Common myeloid progenitor, CD34-positive (primary cell): ENCODE results near the gene TES.

Source experiments
- CTCF ChIA-PET: fragments of 350-600 bp; sonication (Branson Sonifier 250); formaldehyde crosslinking; loops from one replicate; lab custom pipeline; 2021; ENCODE audit warnings: antibody characterized with exemption; lab: Charles Lee
- POLR2A ChIA-PET: fragments of 350-600 bp; sonication (Branson Sonifier 250); formaldehyde crosslinking; loops from one replicate; lab custom pipeline; 2021; ENCODE audit warnings: antibody characterized with exemption; lab: Charles Lee
- DNase-seq, 3 donors: peaks; one replicate each; pipeline versions ENCODE4 v3.0.0 to v3.0.0-alpha.2; 2013
- H3K27ac ChIP-seq, 2 experiments: 1 replicate in 1 of 2; 2 replicates in 1 of 2; pipeline ENCODE4 v1.7.0; 2013; ENCODE audit warnings: inconsistent platforms in 2 of 2, low read length in 2 of 2, mild to moderate bottlenecking in 2 of 2, low read depth in 1 of 2, moderate library complexity in 1 of 2; ENCODE audit not compliant: severe bottlenecking in 2 of 2, insufficient read depth in 1 of 2, poor library complexity in 1 of 2
- H3K27me3 ChIP-seq, 5 experiments: replicated peaks in 2 of 5; 1 replicate in 3 of 5; 2 replicates in 2 of 5; pipeline versions ENCODE4 v1.6.1 to v1.7.0; 2013; ENCODE audit warnings: low read length in 4 of 5, mild to moderate bottlenecking in 2 of 5, moderate library complexity in 2 of 5, inconsistent platforms in 1 of 5; ENCODE audit not compliant: insufficient read depth in 5 of 5, control insufficient read depth in 4 of 5
- H3K36me3 ChIP-seq, 4 experiments: 1 replicate in 2 of 4; 2 replicates in 2 of 4; pipeline versions ENCODE4 v1.6.1 to v1.7.0; 2013; ENCODE audit warnings: low read length in 3 of 4, control low read depth in 1 of 4, mild to moderate bottlenecking in 1 of 4; ENCODE audit not compliant: control insufficient read depth in 4 of 4, insufficient read depth in 4 of 4
- H3K4me1 ChIP-seq, 4 experiments: 1 replicate in 3 of 4; 2 replicates in 1 of 4; pipeline versions ENCODE4 v1.6.1 to v1.7.1; 2013; ENCODE audit warnings: low read length in 3 of 4, mild to moderate bottlenecking in 3 of 4, control low read depth in 1 of 4, inconsistent platforms in 1 of 4, moderate library complexity in 1 of 4; ENCODE audit not compliant: control insufficient read depth in 4 of 4, insufficient read depth in 4 of 4; ENCODE audit errors: control extremely low read depth in 1 of 4
- H3K4me3 ChIP-seq, 7 experiments: 1 replicate in 4 of 7; 2 replicates in 3 of 7; pipeline versions ENCODE4 v1.5.1 to v1.7.0; 2013; ENCODE audit warnings: mild to moderate bottlenecking in 7 of 7, low read length in 6 of 7, moderate library complexity in 6 of 7, inconsistent platforms in 2 of 7, low read depth in 2 of 7, control low read depth in 1 of 7; ENCODE audit not compliant: insufficient read depth in 4 of 7, control insufficient read depth in 1 of 7; ENCODE audit errors: extremely low read depth in 1 of 7
- H3K9me3 ChIP-seq, 5 experiments: 1 replicate in 4 of 5; 2 replicates in 1 of 5; pipeline versions ENCODE4 v1.6.1 to v1.7.1; 2013; ENCODE audit warnings: low read length in 4 of 5, mild to moderate bottlenecking in 2 of 5, inconsistent platforms in 1 of 5, low read depth in 1 of 5, moderate library complexity in 1 of 5; ENCODE audit not compliant: control insufficient read depth in 4 of 5, insufficient read depth in 2 of 5; ENCODE audit errors: control extremely low read depth in 1 of 5
- WGBS: methylation state at CpG from one replicate; pipeline ENCODE4 v1.1.5; 2013; ENCODE audit not compliant: insufficient coverage; 5-methylcytosine and 5-hydroxymethylcytosine counted together

TES gene

DNA sequence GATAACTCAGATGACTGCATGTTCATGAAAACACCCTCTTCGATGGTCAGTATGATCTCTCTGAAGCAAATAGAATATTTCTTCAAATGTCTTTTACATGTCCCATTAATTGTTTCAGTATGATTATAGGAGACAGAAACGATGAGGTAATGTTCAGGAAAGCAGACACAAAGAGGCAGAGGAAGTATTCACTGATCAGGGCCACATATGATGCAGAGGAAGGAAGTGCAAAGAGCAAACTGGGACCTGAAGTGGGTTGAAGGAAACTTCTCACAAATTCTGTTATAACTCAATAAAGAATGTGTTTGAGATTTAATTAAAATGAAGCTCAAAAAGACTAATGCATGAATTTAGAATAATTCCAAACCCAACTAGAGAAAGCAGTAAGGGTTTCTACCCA lies 70.5 kb downstream of the TES start:
- H3K9me3 ChIP-seq: no peaks in the 10 kb centered on the region
- CTCF ChIA-PET: no interaction called here
- no peaks in the 10 kb centered on the region for H3K4me1 ChIP-seq
- no CpG with 5 or more reads among the region's 2 CpGs for WGBS
- POLR2A ChIA-PET: no interaction called here
- no peaks in the 10 kb centered on the region for H3K27me3 ChIP-seq
- no peak for DNase-seq
- H3K36me3 ChIP-seq: no peaks in the 10 kb centered on the region
- no peak overlapping the region for H3K27ac ChIP-seq
- H3K4me3 ChIP-seq: no peak overlapping the region

DNA sequence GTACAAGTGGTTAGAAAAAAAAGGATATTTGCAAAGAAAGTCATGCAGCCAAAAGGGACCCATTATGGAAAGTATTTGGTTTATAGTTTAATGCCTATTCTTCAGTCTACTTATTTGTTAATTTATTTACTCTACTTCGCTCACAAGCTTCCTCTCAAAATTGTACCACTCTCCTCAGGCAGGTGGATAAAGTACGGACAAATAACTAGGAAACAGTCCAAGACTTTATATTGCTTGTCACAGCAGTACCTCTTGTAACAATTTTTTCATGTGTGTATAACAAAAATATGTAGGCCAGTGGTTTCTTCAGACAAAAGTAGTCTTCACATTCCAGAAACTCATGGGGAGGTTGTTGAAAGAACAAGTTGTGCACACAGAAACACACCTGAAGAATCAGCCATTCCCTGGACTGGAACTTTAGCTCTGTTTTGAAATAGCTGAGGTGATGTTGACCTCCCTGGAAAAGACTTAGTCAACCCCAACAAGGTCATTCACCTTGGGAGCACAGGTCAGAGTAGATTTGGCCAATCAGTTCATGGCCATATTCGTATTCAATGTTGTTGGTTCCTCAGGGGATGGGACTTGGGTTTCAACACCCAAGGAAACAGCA lies 73.4 kb downstream of the TES start:
- POLR2A ChIA-PET: no interaction called here
- Histone ChIP-seq H3K27ac (no peak overlapping the region), H3K9me3 (no peaks in the 10 kb centered on the region), H3K36me3 (no peaks in the 10 kb centered on the region), H3K4me1 (peaks cover 0 to 4% (median 0%) of the 10 kb centered on the region in 4 experiments), H3K4me3 (no peak overlapping the region), H3K27me3 (no peaks in the 10 kb centered on the region)
- WGBS: 100% methylated on average over 1 of the region's 3 CpGs
- CTCF ChIA-PET: no interaction called here
- no peak for DNase-seq

DNA sequence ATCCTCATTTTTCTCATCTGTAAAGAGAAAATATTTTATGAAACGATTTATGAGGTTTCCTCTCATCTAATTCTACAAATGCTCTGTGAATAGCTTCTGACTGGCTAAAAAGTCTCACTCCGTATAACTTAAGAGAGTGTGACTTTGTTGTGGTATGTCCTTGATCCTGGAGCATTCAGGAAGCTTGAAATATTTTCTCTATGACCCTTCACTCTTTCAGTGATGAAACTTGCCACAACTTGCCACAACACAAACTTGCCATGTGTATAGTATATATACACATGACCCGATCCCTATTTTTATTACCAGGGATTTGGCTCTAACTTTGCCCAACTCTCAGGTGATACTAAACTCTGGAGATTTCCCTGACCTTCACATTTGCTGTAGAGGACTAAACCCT lies 74.1 kb downstream of the TES start:
- Histone ChIP-seq H3K36me3 (no peaks in the 10 kb centered on the region), H3K9me3 (no peaks in the 10 kb centered on the region), H3K27ac (no peak overlapping the region), H3K27me3 (no peaks in the 10 kb centered on the region), H3K4me1 (peaks cover 0 to 4% (median 0%) of the 10 kb centered on the region in 4 experiments), H3K4me3 (no peak overlapping the region)
- ChIA-PET CTCF (no interaction called here), POLR2A (no interaction called here)
- DNase-seq: no peak
- WGBS: 89% methylated on average over 3 of the region's 3 CpGs

DNA sequence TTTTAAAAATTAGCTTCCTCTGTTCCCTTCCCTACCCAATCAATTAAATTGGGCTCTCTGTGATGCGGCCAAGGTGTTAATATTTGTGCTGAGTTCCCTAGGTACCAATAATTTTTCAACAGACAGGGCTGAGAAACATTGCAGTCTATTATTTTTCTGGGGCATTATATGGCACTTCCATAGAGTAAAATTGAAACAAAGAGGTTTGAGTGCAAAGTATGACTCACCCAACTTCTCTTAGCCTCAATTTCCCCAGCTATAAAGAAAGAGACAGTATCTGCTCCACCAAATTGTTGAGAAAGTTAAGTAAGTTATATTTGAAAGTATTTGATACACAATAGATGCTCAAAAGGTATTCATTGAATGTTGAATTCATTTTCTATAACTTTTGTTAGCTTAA lies 74.9 kb downstream of the TES start:
- Histone ChIP-seq H3K27ac (no peak overlapping the region), H3K4me3 (no peak overlapping the region), H3K27me3 (no peaks in the 10 kb centered on the region), H3K36me3 (no peaks in the 10 kb centered on the region), H3K9me3 (no peaks in the 10 kb centered on the region), H3K4me1 (peaks cover 0 to 4% (median 0%) of the 10 kb centered on the region in 4 experiments)
- DNase-seq: no peak
- no CpG with 5 or more reads among the region's 1 CpG for WGBS
- ChIA-PET CTCF (interaction anchor here (1.2 kb wide), 1 partner anchor 29 kb away, joined by 3 read pairs; no protein-coding TSS in a partner anchor), POLR2A (no interaction called here)

DNA sequence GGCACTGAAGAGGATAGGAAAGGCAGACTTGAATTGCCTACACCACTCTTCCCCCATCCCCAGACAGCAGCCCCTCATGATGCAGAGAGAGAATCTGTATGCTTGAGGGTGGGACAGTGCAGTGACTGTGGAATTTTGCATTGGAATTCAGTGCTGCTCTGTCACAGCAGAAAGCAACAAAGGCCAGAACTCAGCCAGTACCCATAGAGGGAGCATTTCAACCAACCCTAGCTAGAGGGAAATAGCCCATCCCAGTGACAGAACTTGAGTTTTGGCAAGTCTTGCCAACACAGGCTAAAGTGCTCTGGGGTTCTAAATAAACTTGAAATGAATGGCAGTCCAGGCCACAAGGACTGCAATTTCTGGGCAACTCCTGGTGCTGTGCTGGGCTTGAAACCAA lies 80.4 kb downstream of the TES start:
- H3K27me3 ChIP-seq: no peaks in the 10 kb centered on the region
- CTCF ChIA-PET: no interaction called here
- H3K9me3 ChIP-seq: peaks cover 0 to 5% (median 0%) of the 10 kb centered on the region in 5 experiments
- POLR2A ChIA-PET: no interaction called here
- H3K36me3 ChIP-seq: no peaks in the 10 kb centered on the region
- DNase-seq: no peak
- H3K4me1 ChIP-seq: peaks cover 0 to 4% (median 0%) of the 10 kb centered on the region in 4 experiments
- no peak overlapping the region for H3K27ac ChIP-seq
- no peak overlapping the region for H3K4me3 ChIP-seq

DNA sequence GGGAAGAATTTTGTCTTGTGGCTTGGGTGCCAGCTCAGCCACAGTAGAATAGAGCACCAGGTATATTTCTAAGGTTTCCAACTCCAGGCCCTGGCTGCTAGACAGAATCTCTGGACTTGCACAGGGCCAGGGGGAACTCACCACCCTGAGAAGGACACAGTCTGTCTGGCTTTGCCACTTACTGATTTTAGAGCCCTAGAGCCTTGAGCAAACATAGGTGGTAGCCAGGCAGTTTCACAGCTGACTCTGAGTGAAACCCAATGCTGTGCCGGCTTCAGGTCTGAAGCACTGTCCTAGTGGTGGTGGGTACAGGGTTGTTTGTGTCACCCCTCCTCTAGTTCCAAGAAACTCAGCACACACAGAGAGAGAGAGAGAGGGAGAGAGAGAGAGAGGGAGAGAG lies 81.6 kb downstream of the TES start:
- CTCF ChIA-PET: no interaction called here
- no CpG with 5 or more reads among the region's 1 CpG for WGBS

DNA sequence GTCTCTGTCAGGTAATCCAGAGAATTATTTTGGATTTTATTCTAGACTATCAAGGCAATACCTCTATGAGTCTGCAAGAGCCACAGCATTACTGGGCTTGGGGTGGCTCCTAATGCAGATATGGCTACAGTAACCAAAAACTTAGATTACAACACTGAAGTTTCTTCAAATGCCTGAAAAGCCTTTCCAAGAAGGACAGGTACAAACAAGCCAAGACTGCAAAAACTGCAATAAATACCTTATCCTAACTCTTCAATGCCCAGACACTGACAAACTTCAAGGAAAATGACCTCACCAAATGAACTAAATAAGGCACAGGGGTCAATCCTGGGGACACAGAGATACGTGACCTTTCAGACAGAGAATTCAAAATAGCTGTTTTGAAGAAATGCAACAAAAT lies 82.0 kb downstream of the TES start:
- H3K27ac ChIP-seq: no peak overlapping the region
- ChIA-PET POLR2A (no interaction called here), CTCF (no interaction called here)
- peaks cover 0 to 5% (median 0%) of the 10 kb centered on the region in 5 experiments for H3K9me3 ChIP-seq
- no peaks in the 10 kb centered on the region for H3K27me3 ChIP-seq
- H3K4me3 ChIP-seq: no peak overlapping the region
- no CpG with 5 or more reads among the region's 1 CpG for WGBS
- no peaks in the 10 kb centered on the region for H3K4me1 ChIP-seq
- no peak for DNase-seq
- H3K36me3 ChIP-seq: no peaks in the 10 kb centered on the region

More for the DNA sequence above, 81.6 kb downstream of the TES start:
- Histone ChIP-seq H3K27ac (no peak overlapping the region), H3K36me3 (no peaks in the 10 kb centered on the region), H3K4me3 (no peak overlapping the region), H3K9me3 (peaks cover 0 to 5% (median 0%) of the 10 kb centered on the region in 5 experiments), H3K4me1 (peaks cover 0 to 4% (median 0%) of the 10 kb centered on the region in 4 experiments), H3K27me3 (no peaks in the 10 kb centered on the region)
- DNase-seq: no peak
- POLR2A ChIA-PET: no interaction called here
